Endothelial cell of umbilical vein (primary cell): Measurements from ENCODE around the gene SLC7A7. TPM values are rescaled to one million over a fixed set of nuclear protein-coding genes. Genes with fewer than 3 reads are reported as not detected.

Experiments used
- BruUV-seq: library from RNA; stranded (reverse); fragments of 400-500 nt; replicated peaks from 2 replicates; lab custom pipeline; 2021; lab: Mats Ljungman, UMichigan
- CTCF ChIA-PET: fragments of 300-600, 350-600 bp; sonication (Branson Sonifier 250); formaldehyde crosslinking; loops from one replicate; lab custom pipeline; 2021; ENCODE audit warnings: antibody characterized with exemption, inconsistent platforms; lab: Charles Lee
- POLR2A ChIA-PET: fragments of 300-600, 350-600 bp; sonication (Branson Sonifier 250); formaldehyde crosslinking; loops from one replicate; lab custom pipeline; 2021; ENCODE audit warnings: antibody characterized with exemption, inconsistent platforms; lab: Charles Lee
- DNase-seq: peaks from one replicate; pipeline ENCODE4 v3.0.0-alpha.2; 2011; ENCODE audit warnings: low read depth, low spot score
- FAIRE-seq: peaks from 2 replicates; lab custom pipeline; 2011; peaks lifted over from hg19 to GRCh38; lab: Jason Lieb, UNC
- H2AFZ ChIP-seq: 2 replicates; pipeline ENCODE4 v1.6.0; 2012; ENCODE audit warnings: low read depth, low read length, control low read depth, inconsistent platforms
- H3K27ac ChIP-seq: 2 replicates; pipeline ENCODE4 v1.5.1; 2011; ENCODE audit warnings: low read depth, mild to moderate bottlenecking, control low read depth, low read length, moderate library complexity; ENCODE audit not compliant: insufficient read depth
- H3K27me3 ChIP-seq, 2 experiments: 2 replicates each; pipeline versions ENCODE4 v1.6.0 to v1.6.1; 2011; ENCODE audit warnings: low read length in 2 of 2, mixed read lengths in 1 of 2; ENCODE audit not compliant: control insufficient read depth in 2 of 2, insufficient read depth in 2 of 2
- H3K36me3 ChIP-seq, 2 experiments: 2 replicates in 1 of 2; 3 replicates in 1 of 2; pipeline ENCODE4 v1.5.1; 2011; ENCODE audit warnings: low read length in 2 of 2, mild to moderate bottlenecking in 1 of 2, moderate library complexity in 1 of 2; ENCODE audit not compliant: control insufficient read depth in 2 of 2, insufficient read depth in 2 of 2; ENCODE audit errors: extremely low read depth in 1 of 2
- H3K4me1 ChIP-seq: 3 replicates; pipeline ENCODE4 v1.5.1; 2011; ENCODE audit warnings: mild to moderate bottlenecking, low read length; ENCODE audit not compliant: control insufficient read depth, insufficient read depth; ENCODE audit errors: extremely low read depth
- H3K4me2 ChIP-seq: 2 replicates; pipeline ENCODE4 v1.6.1; 2011; ENCODE audit warnings: low read length, control low read depth, mixed read lengths; ENCODE audit not compliant: insufficient read depth
- H3K4me3 ChIP-seq, 3 experiments: fragments of 200-600 bp in 1 of 3; sonication (generic), shearing (Covaris generic) in 1 of 3; replicated peaks in 1 of 3; 2 replicates each; pipeline ENCODE4 v1.5.1; 2011 to 2016; ENCODE audit warnings: control low read depth in 3 of 3, low read length in 3 of 3, mild to moderate bottlenecking in 2 of 3, inconsistent platforms in 1 of 3, low read depth in 1 of 3, moderate library complexity in 1 of 3; ENCODE audit not compliant: insufficient read depth in 1 of 3
- H3K79me2 ChIP-seq: 2 replicates; pipeline ENCODE4 v1.6.0; 2012; ENCODE audit warnings: low read length, inconsistent platforms; ENCODE audit not compliant: control insufficient read depth, insufficient read depth
- H3K9ac ChIP-seq: replicated peaks from 2 replicates; pipeline ENCODE3; 2011; ENCODE audit warnings: low read length, control low read depth; ENCODE audit not compliant: insufficient read depth; ENCODE audit errors: extremely low read depth
- H3K9me1 ChIP-seq: replicated peaks from 3 replicates; pipeline ENCODE4 v1.6.0; 2011; ENCODE audit warnings: mild to moderate bottlenecking, low read length; ENCODE audit not compliant: control insufficient read depth, insufficient read depth; ENCODE audit errors: extremely low read depth
- H3K9me3 ChIP-seq: replicated peaks from 2 replicates; pipeline ENCODE4 v1.5.1; 2012; ENCODE audit warnings: low read length, inconsistent platforms; ENCODE audit not compliant: control insufficient read depth, insufficient read depth
- H4K20me1 ChIP-seq: replicated peaks from 2 replicates; pipeline ENCODE3; 2011; ENCODE audit warnings: mild to moderate bottlenecking, low read length; ENCODE audit not compliant: control insufficient read depth, insufficient read depth; ENCODE audit errors: extremely low read depth
- EZH2 ChIP-seq: IDR thresholded peaks from 2 replicates; pipeline ENCODE4 v1.6.1; 2012; ENCODE audit warnings: borderline replicate concordance, low read depth, mild to moderate bottlenecking, moderate library complexity, low read length, inconsistent platforms; ENCODE audit not compliant: severe bottlenecking
- FOS ChIP-seq: IDR thresholded peaks from 2 replicates; pipeline ENCODE4 v1.6.1; 2011; ENCODE audit warnings: mild to moderate bottlenecking, low read length, moderate library complexity, borderline replicate concordance; ENCODE audit not compliant: insufficient read depth
- JUN ChIP-seq: IDR thresholded peaks from 2 replicates; pipeline ENCODE4 v1.6.1; 2011; ENCODE audit warnings: borderline replicate concordance, low read depth; ENCODE audit not compliant: insufficient read length, insufficient read depth
- MYC ChIP-seq: IDR thresholded peaks from one replicate; pipeline ENCODE4 v1.6.1; 2011; ENCODE audit warnings: mild to moderate bottlenecking, low read depth, low read length
- POLR2A ChIP-seq: IDR thresholded peaks from 2 replicates; pipeline ENCODE4 v1.6.1; 2012; ENCODE audit warnings: low read depth, mild to moderate bottlenecking, control low read depth, low read length
- POLR2AphosphoS5 ChIP-seq: IDR thresholded peaks from 2 replicates; pipeline ENCODE4 v1.6.1; 2012; ENCODE audit warnings: low read depth, mild to moderate bottlenecking, control low read depth, low read length, moderate library complexity; ENCODE audit not compliant: insufficient read depth
- dilution Hi-C: fragments of 300-500 bp; cut with MboI; formaldehyde crosslinking; loops from one replicate; pipeline ENCODE4 v1.15.0; 2019; ENCODE audit warnings: low sequenced_read_pairs; ENCODE audit not compliant: extremely low pct_ligation_motif_present
- intact Hi-C: fragments of 100-400 bp; cut with micrococcal nuclease; formaldehyde crosslinking; loops from one replicate; pipeline ENCODE4 v1.10.0; 2022
- polyA plus RNA-seq, 4 experiments: library from polyadenylated mRNA; depleted of rRNA in 3 of 4; stranded (reverse) in 3 of 4; unstranded in 1 of 4; fragments of >200 nt; gene quantifications; 2 replicates each; pipeline versions ENCODE4 v1.2.1 to v1.2.3, GENCODE V29; 2011 to 2012; ENCODE audit warnings: missing spikeins in 1 of 4
- total RNA-seq: library from RNA; stranded (reverse); gene quantifications from 2 replicates; pipeline ENCODE4 v1.2.3, GENCODE V29; 2021

SLC7A7 gene
- total and polyA plus RNA-seq, 2 donors (not counting 3 experiments of a cell fraction or from before 2014, with no cell fraction given), result 22.5 to 94.0 TPM

- Histone ChIP-seq H3K4me3 (peak overlapping the region; percentile 75 to 94 (median 86)), H3K4me1 (peaks cover 36% of the 10 kb centered on the region), H4K20me1 (no peaks in the 10 kb centered on the region), H2AFZ (no peak overlapping the region), H3K9ac (peak overlapping the region; percentile 97), H3K9me3 (no peaks in the 10 kb centered on the region), H3K27me3 (no peaks in the 10 kb centered on the region), H3K27ac (peak overlapping the region; percentile 84), H3K79me2 (peaks cover 67% of the 10 kb centered on the region), H3K4me2 (peak overlapping the region; percentile 79), H3K36me3 (peaks cover 14 to 30% of the 10 kb centered on the region in 2 experiments), H3K9me1 (no peaks in the 10 kb centered on the region)
- DNase-seq, result no peak
- POLR2A ChIA-PET, result interaction anchor here (0.7 to 2.0 kb wide), 4 partner anchors 10 to 268 kb away, joined by 3 to 9 read pairs (median 5); no protein-coding TSS in a partner anchor
- CTCF ChIA-PET, result interaction anchor here (0.7 to 12.5 kb wide), 13 partner anchors 13 to 281 kb away, joined by 3 to 214 read pairs (median 5); no protein-coding TSS in a partner anchor
- dilution Hi-C loops (no loop called here), intact Hi-C loops (loop anchor here (1.0 to 5.0 kb wide), 2 partner anchors 10 to 281 kb away; no protein-coding TSS in a partner anchor)
- FAIRE-seq, result no peak
- BruUV-seq, result TSS peak; percentile 78
- TF ChIP-seq POLR2AphosphoS5 (peak; percentile 10), POLR2A (peak; percentile 11), EZH2 (no peak), JUN (no peak), MYC (no peak), FOS (no peak)
Measured at GRCh38 chr14:22837750-22838538, 22.7 kb upstream of the SLC7A7 start.
